Sigmoid colon (tissue), 4 donors: Measurements from ENCODE around the gene PLEKHG3.
"Not testable (repeated sequence)": the region's sequence is repeated elsewhere in the genome, so short reads cannot be mapped to it uniquely, and the experiment has no call there.

Experiments used
- EP300 ChIP-seq, 4 donors: sonication (generic); formaldehyde crosslinking; IDR thresholded peaks; one replicate each; pipeline ENCODE4 v1.6.1; 2017; ENCODE audit warnings: antibody characterized with exemption in 4 of 4
- POLR2AphosphoS5 ChIP-seq, 4 donors: sonication (generic); formaldehyde crosslinking; IDR thresholded peaks; one replicate each; pipeline ENCODE4 v1.6.1; 2017; ENCODE audit warnings: antibody characterized with exemption in 4 of 4

DNA sequence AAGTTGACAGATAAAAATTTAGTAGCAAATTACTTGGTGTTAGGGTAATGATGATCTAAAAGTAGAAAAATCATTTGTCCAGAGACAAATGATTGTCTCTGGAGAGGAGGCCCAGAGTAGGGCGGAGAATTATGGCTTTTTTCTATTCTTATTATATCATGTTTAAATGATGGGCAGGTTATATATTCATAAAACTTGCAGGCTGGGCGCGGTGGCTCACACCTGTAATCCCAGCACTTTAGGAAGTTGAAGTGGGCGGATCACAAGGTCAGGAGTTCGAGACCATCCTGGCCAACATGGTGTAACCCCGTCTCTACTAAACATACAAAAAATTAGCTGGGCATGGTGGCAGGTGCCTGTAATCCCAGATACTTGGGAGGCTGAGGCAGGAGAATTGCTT, 13.6 kb upstream of the PLEKHG3 start:
- TF ChIP-seq EP300, POLR2AphosphoS5 (IDR thresholded peaks at IDR 0.05): not testable (repeated sequence)
